ENCODE measurements around the gene MUC12.

Gene MUC12

DNA sequence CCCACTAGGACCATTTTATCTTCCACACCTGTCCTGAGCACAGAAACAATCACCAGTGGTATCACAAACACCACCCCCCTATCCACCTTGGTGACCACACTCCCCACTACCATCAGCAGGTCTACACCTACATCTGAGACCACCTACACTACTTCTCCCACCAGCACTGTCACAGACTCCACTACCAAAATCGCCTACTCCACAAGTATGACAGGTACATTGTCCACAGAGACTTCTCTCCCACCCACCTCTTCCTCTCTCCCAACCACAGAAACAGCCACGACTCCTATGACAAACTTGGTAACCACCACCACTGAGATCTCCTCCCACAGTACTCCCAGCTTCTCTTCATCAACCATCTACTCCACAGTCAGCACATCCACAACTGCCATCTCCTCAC, 16.7 kb upstream of the MUC12 start:
- no peak for DNase-seq (ENCODE audit: low read depth in 1 of 2, low spot score in 1 of 2)

DNA sequence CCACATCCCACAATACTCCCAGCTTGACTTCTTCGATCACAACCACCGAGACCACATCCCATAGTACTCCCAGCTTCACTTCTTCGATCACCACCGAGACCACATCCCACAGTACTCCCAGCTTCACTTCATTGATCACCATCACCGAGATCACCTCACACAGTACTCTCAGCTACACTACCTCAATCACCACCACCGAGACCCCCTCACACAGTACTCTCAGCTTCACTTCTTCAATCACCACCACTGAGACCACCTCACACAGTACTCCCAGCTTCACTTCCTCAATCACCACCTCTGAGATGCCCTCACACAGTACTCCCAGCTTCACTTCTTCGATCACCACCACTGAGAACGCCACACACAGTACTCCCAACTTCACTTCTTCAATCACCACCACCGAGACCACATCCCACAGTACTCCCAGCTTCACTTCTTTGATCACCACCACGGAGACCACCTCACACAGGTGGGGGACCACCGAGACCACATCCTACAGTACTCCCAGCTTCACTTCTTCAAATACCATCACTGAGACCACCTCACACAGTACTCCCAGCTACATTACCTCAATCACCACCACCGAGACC, 11.4 kb upstream of the MUC12 start:
- no peak for DNase-seq (ENCODE audit: low read depth in 1 of 2, low spot score in 1 of 2)

DNA sequence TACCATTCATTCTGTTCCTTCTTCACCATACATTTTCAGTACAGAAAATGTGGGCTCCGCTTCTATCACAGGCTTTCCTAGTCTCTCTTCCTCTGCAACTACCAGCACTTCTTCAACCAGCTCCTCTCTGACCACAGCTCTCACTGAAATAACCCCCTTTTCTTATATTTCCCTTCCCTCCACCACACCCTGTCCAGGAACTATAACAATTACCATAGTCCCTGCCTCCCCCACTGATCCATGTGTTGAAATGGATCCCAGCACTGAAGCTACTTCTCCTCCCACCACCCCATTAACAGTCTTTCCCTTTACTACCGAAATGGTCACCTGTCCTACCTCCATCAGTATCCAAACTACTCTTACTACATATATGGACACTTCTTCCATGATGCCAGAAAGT, 9.5 kb upstream of the MUC12 start:
- no peak for DNase-seq (ENCODE audit: low read depth in 1 of 2, low spot score in 1 of 2)

DNA sequence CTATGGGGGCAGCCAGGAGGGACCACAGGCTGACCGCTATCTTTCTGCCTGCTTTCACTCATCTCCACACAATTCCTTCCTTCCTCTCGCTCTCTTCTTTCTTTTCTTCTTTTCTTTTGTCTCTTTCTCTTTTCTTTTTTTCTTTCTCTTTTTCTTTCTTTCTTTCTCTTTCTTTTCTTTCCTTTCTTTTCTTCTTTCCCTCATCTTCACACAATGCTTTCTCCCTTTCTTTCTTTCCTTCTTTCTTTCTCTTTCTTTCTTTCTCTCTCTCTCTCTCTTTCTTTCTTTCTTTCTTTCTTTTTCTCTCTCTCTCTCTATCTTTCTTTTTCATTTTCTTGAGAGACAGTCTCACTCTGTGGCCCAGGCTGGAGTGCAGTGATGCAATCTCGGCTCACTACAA, 6.8 kb upstream of the MUC12 start:
- DNase-seq (ENCODE audit: low read depth in 1 of 2, low spot score in 1 of 2) = no peak

DNA sequence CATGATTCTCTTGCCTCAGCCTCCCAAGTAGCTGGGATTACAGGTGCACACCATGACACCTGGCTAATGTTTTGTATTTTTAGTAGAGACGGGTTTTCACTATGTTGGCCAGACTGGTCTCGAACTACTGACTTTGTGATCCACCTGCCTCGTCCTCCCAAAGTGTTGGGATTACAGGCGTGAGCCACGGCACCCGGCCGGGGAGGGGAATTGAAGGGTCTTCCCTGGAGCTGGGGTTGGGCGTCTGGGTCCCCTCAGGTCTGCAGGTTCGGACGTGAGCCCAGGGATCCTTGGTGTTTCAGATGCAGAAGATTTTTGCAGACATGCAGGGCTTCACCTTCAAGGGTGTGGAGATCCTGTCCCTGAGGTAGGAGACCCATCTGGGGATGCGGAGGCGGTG, 6.0 kb upstream of the MUC12 start:
- no peak for DNase-seq (ENCODE audit: low read depth in 1 of 2, low spot score in 1 of 2)

DNA sequence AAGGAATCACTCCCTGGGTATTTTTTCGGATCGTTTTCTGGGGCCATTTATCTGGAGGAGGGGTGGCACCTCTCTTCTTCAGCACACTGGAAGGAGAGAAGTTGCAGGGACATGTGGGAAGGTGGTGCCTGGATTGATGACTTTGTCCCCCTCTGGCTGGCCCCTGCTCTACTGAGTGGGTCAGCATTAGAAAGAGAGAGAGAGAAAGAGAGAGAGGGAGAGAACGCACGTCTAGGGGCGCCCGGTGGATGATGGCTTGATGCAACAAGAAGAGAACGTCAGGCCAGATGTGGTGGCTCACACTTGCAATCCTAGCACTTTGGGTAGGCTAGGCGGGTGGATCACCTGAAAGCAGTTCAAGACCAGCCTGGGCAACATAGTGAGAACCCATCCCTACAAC, 5.5 kb upstream of the MUC12 start:
- DNase-seq (ENCODE audit: low read depth in 1 of 2, low spot score in 1 of 2) = no peak

DNA sequence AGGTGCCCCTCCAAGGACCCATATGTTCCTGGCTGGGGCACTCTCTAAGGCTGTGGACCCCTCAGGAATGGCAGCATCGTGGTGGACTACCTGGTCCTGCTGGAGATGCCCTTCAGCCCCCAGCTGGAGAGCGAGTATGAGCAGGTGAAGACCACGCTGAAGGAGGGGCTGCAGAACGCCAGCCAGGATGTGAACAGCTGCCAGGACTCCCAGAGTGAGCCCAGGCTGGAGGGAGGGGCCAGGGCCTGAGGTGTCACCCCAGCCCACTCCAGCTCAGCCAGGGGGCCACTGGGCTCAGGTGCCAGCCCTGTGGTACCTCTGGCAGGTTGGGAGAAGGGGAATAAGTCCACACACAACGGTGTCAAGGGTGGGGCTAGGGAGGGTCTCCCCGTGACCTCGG, 4.7 kb upstream of the MUC12 start:
- no peak for DNase-seq (ENCODE audit: low read depth in 1 of 2, low spot score in 1 of 2)

DNA sequence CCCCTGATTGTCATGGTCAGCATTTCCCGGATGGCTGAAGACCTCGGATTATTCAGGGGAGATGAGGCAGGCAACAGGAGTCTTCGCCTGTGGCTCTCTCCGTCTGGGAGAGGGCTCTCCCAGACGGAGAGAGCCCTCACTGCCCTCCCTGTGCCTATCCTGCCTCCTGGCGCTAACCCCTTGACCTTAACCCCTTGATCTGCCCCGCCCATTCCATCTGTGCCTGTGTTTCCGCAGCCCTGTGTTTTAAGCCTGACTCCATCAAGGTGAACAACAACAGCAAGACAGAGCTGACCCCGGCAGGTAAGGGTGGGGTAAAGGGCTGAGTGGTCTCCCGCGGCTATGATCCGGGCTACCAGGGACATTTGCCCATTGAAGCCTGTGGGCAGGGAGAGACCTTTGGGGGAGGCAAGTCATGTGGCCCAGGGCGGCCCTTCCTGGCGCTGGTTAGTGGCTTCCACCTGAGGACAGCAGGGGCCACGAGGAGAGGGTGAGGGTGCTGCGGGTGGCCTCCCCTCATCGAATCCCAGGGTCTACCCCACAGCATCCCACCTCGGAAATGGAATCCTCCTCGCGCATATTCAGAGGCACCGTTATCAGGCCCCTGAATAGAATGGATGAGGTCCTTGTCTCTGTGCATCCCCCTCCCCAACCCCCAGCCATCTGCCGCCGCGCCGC, 4.2 kb upstream of the MUC12 start:
- no peak for DNase-seq (ENCODE audit: low read depth in 1 of 2, low spot score in 1 of 2)

DNA sequence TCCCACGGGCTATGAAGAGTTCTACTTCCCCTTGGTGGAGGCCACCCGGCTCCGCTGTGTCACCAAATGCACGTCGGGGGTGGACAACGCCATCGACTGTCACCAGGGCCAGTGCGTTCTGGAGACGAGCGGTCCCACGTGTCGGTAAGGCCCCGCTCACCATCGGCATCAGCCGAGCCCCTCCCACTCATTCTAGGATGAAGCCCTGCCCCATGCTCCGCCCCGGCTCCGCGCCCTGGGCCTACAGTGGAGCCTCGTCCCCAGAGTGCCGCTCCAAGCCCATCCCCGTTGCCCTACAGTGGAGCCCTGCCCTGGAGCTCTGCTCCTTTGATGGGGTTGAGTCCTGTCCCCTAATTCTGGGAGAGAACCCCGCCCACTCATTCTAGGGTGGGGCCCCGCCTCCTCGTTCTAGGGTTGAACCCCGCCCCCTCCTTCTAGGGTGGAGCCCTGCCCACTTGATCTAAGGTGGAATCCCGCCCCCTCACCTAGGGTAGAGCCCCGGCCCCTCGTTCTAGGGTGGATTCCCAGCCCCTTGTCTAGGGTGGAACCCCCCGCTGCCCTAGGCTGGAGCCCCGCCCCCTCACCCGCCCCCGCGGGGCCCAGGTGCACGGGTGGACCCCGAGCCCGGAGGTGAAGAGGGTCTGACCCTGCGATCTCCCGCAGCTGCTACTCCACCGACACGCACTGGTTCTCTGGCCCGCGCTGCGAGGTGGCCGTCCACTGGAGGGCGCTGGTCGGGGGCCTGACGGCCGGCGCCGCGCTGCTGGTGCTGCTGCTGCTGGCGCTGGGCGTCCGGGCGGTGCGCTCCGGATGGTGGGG, 3.4 kb upstream of the MUC12 start:
- peak; percentile 47 to 66 for DNase-seq (ENCODE audit: low read depth in 1 of 2, low spot score in 1 of 2)

DNA sequence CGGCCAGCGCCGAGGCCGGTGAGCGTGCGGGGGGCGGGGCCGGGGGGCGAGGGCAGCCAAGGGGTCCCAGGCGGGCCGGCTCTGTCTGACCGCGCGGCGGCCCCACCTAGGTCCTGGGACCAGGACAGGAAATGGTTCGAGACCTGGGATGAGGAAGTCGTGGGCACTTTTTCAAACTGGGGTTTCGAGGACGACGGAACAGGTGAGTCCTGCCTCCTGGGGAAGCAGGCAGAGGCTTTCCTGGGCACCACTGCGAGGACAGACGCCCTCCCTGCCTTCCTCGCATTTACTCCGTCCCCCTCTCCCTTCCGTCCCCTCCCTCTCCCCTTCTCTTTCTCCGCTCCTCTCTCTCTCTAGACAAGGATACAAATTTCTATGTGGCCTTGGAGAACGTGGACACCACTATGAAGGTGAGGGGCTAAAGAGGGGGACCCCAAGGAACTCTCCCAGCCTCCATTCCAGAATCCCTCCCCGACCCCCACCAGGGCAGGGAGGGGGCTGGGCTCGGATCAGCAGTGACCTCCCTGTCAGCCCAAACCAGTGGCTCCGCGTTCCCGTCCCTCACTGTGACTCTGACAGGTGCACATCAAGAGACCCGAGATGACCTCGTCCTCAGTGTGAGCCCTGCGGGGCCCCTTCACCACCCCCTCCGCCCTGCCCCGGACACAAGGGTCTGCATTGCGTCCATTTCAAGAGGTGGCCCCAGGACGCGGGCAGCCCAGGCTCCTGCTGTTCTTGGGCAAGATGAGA, 2.6 kb upstream of the MUC12 start:
- no peak for DNase-seq (ENCODE audit: low read depth in 1 of 2, low spot score in 1 of 2)

DNA sequence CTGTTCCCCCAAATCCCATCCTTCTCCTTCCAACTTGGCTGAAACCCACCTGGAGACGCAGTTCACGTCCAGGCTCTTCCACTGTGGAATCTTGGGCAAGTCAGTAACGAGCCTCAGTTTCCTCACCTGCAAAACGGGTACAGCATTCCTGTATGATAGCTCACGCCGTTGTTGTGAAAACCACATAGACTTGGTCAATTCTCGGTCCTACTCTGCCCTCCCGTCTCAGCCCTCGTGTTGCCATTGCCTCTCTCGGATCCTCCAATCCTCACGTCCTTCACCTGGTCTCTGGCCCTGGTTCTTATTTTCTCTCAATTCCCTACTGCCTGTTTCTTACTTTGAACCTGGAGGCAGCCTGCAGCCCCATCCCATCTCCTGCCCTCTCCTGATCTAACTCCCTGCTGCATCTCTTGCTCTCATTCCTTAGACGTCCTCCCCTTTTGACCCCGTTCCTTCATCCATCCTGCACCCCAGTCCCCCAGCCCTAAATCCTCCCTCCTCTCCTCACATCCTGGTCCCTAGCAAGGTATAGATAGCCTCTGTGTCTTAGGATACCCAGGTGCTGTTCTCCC, 2.0 kb upstream of the MUC12 start:
- DNase-seq (ENCODE audit: low read depth in 1 of 2, low spot score in 1 of 2) = no peak

DNA sequence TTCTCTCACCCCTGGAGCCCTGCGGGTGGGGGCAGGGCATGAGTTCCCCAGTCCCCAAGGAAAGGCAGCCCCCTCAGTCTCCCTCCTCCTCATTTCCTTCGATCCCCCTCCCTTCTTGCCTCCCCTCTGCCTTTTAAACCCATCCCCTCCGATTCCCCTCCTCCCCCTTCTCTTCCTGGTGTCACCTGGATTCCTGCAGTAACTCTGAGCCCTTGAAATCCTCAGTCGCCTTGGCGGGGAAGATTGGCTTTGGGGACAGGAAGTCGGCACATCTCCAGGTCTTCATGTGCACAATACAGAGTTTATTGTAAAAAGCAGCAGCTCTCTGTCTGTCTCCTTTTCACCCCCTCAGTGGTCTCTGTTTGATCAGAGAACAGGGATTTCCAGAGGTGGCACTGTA, 1.3 kb upstream of the MUC12 start:
- no peak for DNase-seq (ENCODE audit: low read depth in 1 of 2, low spot score in 1 of 2)

DNA sequence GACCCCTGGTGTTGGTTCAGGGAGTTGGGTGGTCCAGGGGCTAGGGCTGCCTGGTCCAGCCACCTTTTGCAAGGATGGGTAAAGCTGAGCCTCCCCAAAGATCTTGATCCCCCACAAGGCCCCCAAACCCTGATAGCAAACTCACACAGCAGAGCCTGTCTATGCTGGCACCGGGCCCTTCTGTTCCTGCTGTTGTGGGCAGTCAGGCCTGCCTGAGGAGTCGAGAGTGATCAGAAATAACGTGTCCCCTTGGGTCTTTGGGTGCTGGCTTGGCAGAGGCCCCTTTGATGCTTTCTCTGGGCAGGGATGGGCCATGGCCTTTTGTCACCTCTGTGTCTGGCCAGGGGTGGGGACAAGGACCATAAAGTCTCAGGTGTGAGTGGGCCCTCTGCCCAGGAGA, 715 bp upstream of the MUC12 start:
- DNase-seq (ENCODE audit: low read depth in 1 of 2, low spot score in 1 of 2) = no peak

DNA sequence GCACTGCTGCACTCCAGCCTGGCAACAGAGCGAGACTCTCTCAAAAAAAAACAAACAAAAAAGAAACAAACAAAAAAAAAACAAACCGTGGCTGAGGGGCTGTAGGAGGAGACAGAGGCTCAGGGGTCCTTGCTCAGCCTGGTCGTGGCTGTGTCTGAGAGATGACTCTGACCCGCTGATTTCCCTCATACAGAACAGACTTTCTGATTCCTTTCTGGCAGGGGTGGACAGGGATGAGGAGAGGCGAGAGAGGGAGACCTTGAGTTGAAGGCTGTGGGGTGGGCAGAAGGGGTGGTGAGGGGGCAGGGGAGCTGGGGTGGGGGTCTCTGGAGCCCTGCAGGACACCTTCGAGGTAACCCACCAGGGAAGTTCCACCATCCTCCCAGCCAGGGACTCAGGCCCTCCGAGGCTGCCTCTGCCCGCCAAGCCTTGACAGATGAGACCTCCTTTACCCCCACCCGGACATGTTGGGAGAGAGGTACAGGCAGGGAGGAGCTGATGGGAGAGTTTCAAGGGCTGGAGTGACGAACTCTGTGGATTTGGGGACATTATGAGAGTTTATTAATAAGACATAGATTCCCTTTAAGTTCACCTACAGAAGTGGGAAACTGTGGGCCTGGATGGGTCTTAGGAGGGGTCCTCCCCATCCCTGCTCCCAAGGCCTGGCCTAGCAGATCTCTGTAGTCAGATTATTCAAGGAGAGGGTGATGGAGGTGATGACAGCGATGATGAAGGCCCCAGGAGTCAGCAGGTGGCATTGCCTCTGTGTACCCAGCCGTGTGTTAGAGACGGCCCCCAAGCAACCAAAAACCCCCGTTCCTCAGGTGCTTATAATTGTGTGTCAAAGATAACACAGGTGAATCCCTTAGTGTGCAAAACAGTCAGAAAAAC, 2.0 kb downstream of the MUC12 start:
- no peak for DNase-seq (ENCODE audit: low read depth in 1 of 2, low spot score in 1 of 2)

DNA sequence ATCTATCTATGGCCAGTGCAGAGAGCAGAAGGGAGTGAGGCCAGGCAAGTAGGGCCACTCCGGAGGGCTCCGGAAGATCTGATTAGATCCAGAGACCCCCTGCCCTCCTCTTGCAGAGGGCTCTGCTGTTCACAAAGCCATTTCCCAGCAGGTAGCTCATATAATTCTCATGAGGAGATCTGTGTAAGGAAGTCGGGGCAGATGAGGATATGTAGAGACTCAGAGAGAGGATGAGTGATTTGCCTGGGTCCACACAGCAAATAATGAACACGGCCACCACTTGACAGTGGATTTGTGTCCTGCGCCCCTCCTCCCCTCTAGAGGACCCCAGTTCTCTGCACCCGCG, 2.6 kb downstream of the MUC12 start:
- DNase-seq (ENCODE audit: low read depth in 1 of 2, low spot score in 1 of 2) = no peak

DNA sequence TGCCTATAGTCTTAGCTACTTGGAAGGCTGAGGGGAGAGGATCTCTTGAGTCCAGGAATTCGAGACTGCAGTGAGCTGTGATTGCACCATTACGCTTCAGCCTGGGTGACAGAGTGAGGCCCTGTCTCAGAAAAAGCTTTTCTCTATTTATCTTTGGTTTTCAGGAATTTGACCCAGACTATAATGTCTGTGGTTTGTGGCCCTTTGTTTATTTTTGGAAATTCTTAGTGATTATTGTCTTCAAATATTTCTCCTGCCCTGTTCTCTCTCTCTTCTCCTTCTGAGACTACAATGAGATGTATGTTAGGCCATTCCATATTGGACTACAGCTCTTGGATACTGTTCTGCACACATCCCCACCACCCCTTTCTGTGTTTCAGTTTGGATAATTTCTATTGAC, 4.7 kb downstream of the MUC12 start:
- DNase-seq (ENCODE audit: low read depth in 1 of 2, low spot score in 1 of 2) = no peak

DNA sequence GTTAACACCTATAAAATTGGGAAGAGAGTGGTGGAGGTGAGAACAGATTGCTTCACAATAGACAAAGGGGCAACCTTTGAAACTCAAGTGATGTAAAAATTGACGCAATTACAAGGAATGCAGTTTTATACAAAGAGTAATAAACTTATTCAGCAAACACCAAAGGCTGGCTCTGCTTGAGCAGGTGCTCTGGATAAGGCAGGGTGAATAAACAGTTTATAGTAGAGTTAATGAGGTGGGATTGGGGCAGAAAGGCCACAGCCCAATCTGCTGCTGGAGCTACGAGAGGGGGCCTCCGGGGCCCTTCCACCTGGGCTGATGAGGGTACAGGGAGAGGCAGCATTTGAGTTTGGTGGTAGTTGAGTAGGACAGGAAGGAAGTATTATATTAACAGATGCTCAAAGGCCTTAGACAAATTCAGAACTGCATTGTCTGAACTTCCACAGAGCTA, 6.0 kb downstream of the MUC12 start:
- no peak for DNase-seq (ENCODE audit: low read depth in 1 of 2, low spot score in 1 of 2)

DNA sequence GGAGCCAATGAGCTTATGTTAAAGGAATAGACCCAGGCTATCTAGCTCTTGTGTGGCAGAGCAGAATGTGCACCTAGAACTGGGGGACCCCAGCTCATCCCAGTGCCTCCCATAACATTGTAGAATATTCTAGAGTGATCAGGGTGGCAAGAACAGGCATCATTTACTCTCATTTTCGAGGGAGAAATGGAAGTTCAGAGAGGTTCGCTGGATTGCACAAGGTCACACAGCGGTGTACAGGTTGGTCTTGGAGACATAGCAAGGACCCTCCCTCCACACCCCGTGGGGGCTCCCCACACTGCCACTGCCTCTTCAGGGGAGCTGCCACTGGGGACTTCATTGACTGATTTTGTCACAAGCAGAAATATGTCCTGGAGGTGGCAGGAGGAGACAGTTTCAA, 8.9 kb downstream of the MUC12 start:
- no peak for DNase-seq (ENCODE audit: low read depth in 1 of 2, low spot score in 1 of 2)

DNA sequence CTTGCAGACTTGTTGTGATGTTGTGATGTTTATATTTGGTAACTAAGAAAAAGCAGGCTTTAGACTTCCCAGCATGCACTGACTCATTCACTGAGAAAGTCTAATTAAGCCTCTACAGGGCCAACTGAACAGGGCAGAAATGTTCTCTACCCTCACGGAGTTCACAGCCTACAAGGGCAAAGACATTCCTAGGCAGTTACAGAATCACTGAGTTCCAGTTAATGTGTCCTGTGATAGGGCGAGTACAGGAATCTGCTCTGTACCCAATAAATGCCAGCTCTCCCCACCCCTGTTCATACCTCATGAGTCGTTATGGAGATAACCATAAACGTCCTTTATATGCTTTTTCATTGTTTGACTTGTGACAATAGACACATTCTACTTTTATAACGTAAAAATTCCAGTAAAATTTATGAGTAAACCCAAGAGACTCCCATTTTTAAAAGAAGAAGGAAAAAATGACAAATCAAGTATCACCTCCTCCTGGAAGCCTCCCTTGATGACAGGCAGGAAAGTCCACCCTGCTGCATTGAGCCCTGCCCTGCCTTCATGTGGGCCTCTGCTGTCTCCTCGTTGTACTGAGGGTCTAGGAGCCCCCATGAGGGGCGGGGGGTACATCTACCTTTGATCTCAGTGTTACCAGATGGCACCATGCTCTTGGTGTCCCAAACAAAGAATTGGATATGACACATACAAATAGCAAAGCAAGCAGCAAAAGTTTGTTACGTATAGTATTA, 14.3 kb downstream of the MUC12 start:
- DNase-seq (ENCODE audit: low read depth in 1 of 2, low spot score in 1 of 2) = no peak

Measured in stimulated activated CD4-positive, alpha-beta T cell treated with anti-CD3 and anti-CD28 coated beads, Interleukin-15, amount 100 ng/mL, for 1 hour (primary cell).